Aorta (tissue), 5 donors: Measurements from ENCODE around the gene FIGLA. TPM values are rescaled to one million over a fixed set of nuclear protein-coding genes. Genes with fewer than 3 reads are reported as not detected.
A peak's percentile ranks its signal among the peaks of the same experiment; 100 is the strongest.

Experiments used
- ATAC-seq: fragments of 200-7000 bp; cut with Tn5 transposase; one replicate; pipeline ENCODE4 v1.9.1; 2022; ENCODE audit warnings: moderate library complexity; ENCODE audit not compliant: low FRiP score
- DNase-seq, 2 donors: peaks; one replicate each; pipeline ENCODE4 v3.0.0-alpha.2; 2020
- H3K27ac ChIP-seq, 2 donors: one replicate each; pipeline ENCODE4 v1.5.1; 2013; ENCODE audit warnings: low read length in 2 of 2, mild to moderate bottlenecking in 2 of 2, moderate library complexity in 2 of 2, control low read depth in 1 of 2, inconsistent platforms in 1 of 2, low read depth in 1 of 2
- H3K27me3 ChIP-seq, 2 donors: one replicate each; pipeline ENCODE4 v1.6.1; 2013; ENCODE audit warnings: control low read depth in 1 of 2, low read length in 1 of 2, mild to moderate bottlenecking in 1 of 2, moderate library complexity in 1 of 2; ENCODE audit not compliant: insufficient read depth in 2 of 2, control insufficient read depth in 1 of 2
- H3K36me3 ChIP-seq, 2 donors: one replicate each; pipeline ENCODE4 v1.6.1; 2013; ENCODE audit warnings: control low read depth in 1 of 2, low read length in 1 of 2, mild to moderate bottlenecking in 1 of 2; ENCODE audit not compliant: insufficient read depth in 2 of 2, control insufficient read depth in 1 of 2
- H3K4me1 ChIP-seq, 2 donors: one replicate each; pipeline ENCODE4 v1.6.1; 2013; ENCODE audit warnings: low read length in 2 of 2, control low read depth in 1 of 2, mild to moderate bottlenecking in 1 of 2, moderate library complexity in 1 of 2; ENCODE audit not compliant: insufficient read depth in 2 of 2, control insufficient read depth in 1 of 2
- H3K4me3 ChIP-seq, 2 donors: one replicate each; pipeline ENCODE4 v1.5.1; 2013; ENCODE audit warnings: low read length in 2 of 2, control low read depth in 1 of 2, mild to moderate bottlenecking in 1 of 2
- H3K9me3 ChIP-seq: one replicate; pipeline ENCODE4 v1.6.1; 2013; ENCODE audit warnings: mild to moderate bottlenecking, low read length; ENCODE audit not compliant: control insufficient read depth
- WGBS, 2 donors: extraction: QIAGEN DNeasy Blood & Tissue Kit; methylation state at CpG; one replicate each; pipeline ENCODE4 v1.1.7; 2013; 5-methylcytosine and 5-hydroxymethylcytosine counted together
- intact Hi-C, 2 donors: fragments of 100-400 bp; cut with DNase I; formaldehyde crosslinking; loops; one replicate each; pipeline versions ENCODE4 v1.14.2 to v1.15.0; 2022
- long read RNA-seq, 2 donors: library from polyadenylated mRNA; unstranded; transcript quantifications; one replicate each; pipeline ENCODE4 v2.0.0, GENCODE V29; 2020 to 2021
- polyA plus RNA-seq, 2 donors: library from polyadenylated mRNA; stranded (reverse); fragments of 200-250 nt; gene quantifications; one replicate each; pipeline ENCODE4 v1.2.3, GENCODE V29; 2013
- total RNA-seq, 2 donors: library from RNA; stranded (reverse); fragmentation: NEBNext Ultra II Directional; extraction: Animal tissue kit (Norgen Biotek cat#: 25700); gene quantifications; one replicate each; pipeline ENCODE4 v1.2.1, GENCODE V29; 2021
- donor health status: healthy with polysubstance abuse.
- donor health status: Bipolar disorder and iron deficiency.
- donor health status: DM: no; HTN: no; CAD: no.
- donor health status: DM: no; HTN: no; CAD: no.
- donor health status: DM: yes; HTN: yes; CAD: no.

The FIGLA gene, protein sequence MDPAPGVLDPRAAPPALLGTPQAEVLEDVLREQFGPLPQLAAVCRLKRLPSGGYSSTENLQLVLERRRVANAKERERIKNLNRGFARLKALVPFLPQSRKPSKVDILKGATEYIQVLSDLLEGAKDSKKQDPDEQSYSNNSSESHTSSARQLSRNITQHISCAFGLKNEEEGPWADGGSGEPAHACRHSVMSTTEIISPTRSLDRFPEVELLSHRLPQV
- total RNA-seq (not detected), polyA plus RNA-seq (not detected)
- long read RNA-seq, donor 1, result 0 reads
- long read RNA-seq, donor 2, result 0 reads

DNA sequence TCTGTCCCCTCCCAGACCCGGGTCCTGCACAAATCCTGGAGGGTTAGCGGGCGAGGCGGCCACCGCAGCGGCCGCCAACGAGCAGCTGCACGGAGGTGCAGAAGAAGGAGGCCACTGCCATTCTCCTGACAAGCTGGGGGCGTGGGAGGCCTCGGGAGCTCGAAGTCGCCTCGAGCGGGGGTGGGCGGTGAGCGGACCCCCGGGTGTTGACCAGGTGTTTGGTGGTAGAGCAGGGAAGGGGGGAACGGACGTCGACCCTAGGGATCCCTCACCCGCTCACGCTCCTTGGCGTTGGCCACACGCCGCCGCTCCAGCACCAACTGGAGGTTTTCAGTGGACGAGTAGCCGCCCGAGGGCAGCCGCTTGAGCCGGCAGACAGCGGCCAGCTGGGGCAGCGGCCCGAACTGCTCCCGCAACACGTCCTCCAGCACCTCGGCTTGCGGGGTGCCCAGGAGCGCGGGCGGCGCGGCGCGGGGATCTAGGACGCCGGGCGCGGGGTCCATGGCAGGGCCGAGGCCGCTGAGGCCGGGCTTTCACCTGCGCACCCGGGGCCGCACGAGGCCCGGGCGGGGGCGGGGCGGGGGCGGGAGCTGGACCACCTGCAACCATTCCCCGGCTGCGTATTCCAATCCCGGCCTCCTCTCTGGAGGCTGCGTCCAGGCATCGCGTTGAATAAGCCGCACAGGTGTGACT, at the start of gene FIGLA:
Gene FIGLA, minus strand, starts transcription at position 508 of the 693 bp plus-strand sequence. Its CDS starts 5 bp downstream, at position 503.
- intact Hi-C loops, result no loop called here
- DNase-seq (no peak), ATAC-seq (peak; percentile 40)
- WGBS, 2 donors, result 3 to 4% methylated on average over 32 to 69 of the region's 69 CpGs
- H3K4me3 ChIP-seq, result peak within 1 kb of the TSS in 1 of 2 donors; percentile 1
- peaks cover 0 to 1% of the 10 kb centered on the region in 2 donors for H3K27me3 ChIP-seq
- H3K36me3 ChIP-seq, result no peaks in the 10 kb centered on the region
- H3K9me3 ChIP-seq, result peaks cover 1% of the 10 kb centered on the region
- H3K4me1 ChIP-seq, result no peaks in the 10 kb centered on the region
- H3K27ac ChIP-seq, result no peak within 1 kb of the TSS

DNA sequence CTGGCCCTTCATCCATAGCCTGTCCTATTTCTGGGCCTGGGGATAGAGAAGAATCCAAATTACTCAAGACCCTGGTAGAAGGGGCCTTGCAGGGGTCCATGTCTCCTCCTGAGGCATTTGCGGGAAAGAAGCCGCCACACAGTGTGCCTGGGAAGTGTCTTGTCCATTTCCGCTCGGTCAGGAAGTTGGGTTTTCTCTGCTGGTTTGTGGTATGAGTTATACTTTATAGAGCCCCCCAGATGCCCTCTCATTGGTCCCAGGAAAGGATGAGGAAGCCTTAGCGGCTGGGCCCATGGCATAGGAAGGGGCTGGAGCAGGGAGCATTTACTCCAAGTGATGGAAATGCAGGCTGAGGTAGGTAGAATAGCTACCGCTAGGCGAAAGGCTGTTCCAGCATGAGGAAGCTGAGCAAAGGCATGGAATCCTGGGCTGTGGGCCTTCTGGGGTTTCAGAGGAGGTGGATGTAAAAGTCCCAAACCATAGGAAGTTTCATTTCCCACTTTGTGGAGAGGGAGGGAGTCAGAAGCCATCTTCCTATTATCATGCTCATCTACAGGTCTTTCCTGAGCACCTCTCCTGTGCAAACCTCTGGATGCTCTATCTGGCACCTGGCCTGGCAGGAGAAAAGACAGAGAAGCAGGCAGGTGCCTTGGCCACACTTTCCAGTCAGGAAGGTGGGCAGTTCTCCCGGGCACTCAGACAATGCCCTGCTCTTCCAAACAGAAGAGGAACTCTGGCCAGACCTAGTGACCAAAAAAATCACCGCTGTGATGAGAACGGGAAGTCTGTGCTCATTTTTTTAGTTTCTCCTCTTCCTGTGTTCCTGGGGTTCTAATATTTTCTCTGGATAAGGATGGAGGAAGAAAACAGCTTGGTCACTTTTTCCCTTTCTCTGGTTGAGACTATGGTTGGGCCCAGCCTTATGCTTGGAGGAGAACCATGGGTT, 47.8 kb upstream of the FIGLA start:
- ATAC-seq (no peak), DNase-seq (no peak)
- WGBS, 2 donors, result 86 to 88% methylated on average over 10 of the region's 10 CpGs
- H3K9me3 ChIP-seq, result no peaks in the 10 kb centered on the region
- H3K36me3 ChIP-seq, result no peaks in the 10 kb centered on the region
- intact Hi-C loops, result loop anchor here in 1 of 2 donors (2.0 kb wide), 1 partner anchor 27 kb away; no protein-coding TSS in a partner anchor
- no peaks in the 10 kb centered on the region for H3K4me1 ChIP-seq
- no peak overlapping the region for H3K27ac ChIP-seq
- H3K27me3 ChIP-seq, result no peaks in the 10 kb centered on the region
- no peak overlapping the region for H3K4me3 ChIP-seq

DNA sequence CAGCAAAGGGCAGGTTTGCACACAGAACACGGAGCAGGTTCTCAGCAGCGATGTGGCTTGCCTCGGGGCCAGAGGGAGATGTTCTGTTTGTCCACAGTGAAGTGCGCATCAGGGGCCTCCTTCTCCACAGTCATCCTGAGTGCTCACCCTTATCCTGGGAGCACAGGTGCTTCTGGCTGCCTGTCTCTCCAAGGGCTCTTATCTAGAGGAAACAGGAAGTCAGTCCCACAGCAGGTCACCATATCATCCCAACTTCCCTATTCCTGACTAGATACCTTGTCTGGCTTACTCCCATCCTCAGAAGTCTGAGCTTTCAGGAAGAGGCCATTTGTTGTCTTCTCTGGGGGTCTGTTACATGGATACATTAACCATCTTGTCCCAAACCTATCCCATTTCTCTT, 45.2 kb upstream of the FIGLA start, which contains the start of gene CD207:
Gene CD207, minus strand, starts transcription at position 174 of the 400 bp plus-strand sequence. Its CDS starts 40 bp downstream, at position 134.
- Histone ChIP-seq H3K9me3 (no peaks in the 10 kb centered on the region), H3K4me1 (no peaks in the 10 kb centered on the region), H3K36me3 (no peaks in the 10 kb centered on the region), H3K27ac (no peak within 1 kb of the TSS), H3K27me3 (no peaks in the 10 kb centered on the region), H3K4me3 (no peak within 1 kb of the TSS)
- ATAC-seq, result no peak
- intact Hi-C loops, result no loop called here
- WGBS, 2 donors, result 90% methylated on average over 4 of the region's 4 CpGs
- DNase-seq, result no peak

DNA sequence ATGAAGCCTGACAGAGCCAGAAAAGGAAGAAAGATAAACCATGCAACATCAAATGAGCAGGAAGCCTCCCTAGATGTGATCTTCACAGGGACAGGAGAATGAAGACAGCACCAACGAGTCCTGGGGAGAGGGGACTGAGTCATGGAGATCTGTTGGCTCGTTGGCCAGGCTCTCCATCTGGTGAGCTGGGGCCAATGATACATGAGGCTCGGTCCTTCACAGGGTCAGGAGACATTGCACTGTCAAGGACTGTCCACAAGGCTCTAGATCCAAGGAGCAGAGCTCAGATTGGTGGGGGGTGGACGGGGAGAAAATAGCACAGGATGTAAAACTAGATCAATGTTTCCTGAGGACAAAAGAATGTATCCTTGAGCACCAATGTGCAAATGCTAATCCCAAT, 44.4 kb upstream of the FIGLA start:
- DNase-seq (no peak), ATAC-seq (no peak)
- Histone ChIP-seq H3K27ac (no peak overlapping the region), H3K4me1 (no peaks in the 10 kb centered on the region), H3K27me3 (no peaks in the 10 kb centered on the region), H3K4me3 (no peak overlapping the region), H3K9me3 (no peaks in the 10 kb centered on the region), H3K36me3 (no peaks in the 10 kb centered on the region)
- 72 to 73% methylated on average over 4 of the region's 4 CpGs for WGBS, 2 donors
- intact Hi-C loops, result no loop called here

DNA sequence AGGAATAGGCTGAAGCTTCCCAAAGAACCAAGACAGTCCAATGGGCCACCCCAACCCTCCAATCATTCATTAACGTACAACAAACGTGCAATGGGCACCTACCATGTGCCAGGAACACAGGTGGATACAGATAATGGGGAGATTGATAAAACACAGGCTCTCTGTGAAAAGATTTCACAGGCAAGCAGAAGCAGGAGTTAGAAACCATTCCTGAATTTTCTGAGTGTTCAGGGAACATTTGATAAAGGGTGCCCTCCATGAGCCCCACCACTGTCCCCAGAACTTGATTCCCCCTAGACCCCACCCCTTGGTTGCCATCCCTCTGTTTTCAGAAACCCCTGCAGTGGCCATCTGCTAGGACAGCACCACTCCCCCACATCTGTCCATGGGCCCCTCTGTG, 43.7 kb upstream of the FIGLA start:
- 78 to 82% methylated on average over 2 of the region's 2 CpGs for WGBS, 2 donors
- no peak overlapping the region for H3K4me3 ChIP-seq
- no peak overlapping the region for H3K27ac ChIP-seq
- DNase-seq (no peak), ATAC-seq (no peak)
- no peaks in the 10 kb centered on the region for H3K9me3 ChIP-seq
- H3K4me1 ChIP-seq, result no peaks in the 10 kb centered on the region
- no peaks in the 10 kb centered on the region for H3K36me3 ChIP-seq
- intact Hi-C loops, result no loop called here
- no peaks in the 10 kb centered on the region for H3K27me3 ChIP-seq

DNA sequence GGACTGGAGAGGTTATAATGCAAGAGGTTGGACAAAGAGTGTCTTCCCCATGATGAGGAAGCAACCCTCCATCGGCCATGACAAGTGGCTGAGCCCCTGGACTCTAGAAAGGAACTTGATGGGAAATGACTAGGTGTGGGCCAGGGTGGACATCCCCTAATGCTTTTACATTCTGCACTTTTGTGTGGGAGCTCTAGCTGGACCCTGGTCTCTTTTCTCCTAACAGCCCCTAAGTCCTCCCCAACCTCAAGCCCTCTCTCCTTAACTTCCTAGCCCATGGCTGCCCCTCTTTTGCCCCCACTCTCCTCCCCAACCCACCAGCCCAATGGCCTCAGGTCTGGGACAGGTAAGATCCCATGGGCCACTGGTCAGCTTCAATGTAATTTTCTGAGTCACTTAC, 42.8 kb upstream of the FIGLA start:
- Histone ChIP-seq H3K27ac (no peak overlapping the region), H3K4me1 (no peaks in the 10 kb centered on the region), H3K9me3 (no peaks in the 10 kb centered on the region), H3K27me3 (no peaks in the 10 kb centered on the region), H3K4me3 (no peak overlapping the region), H3K36me3 (no peaks in the 10 kb centered on the region)
- no peak for ATAC-seq
- DNase-seq, result no peak
- intact Hi-C loops, result no loop called here
- 77 to 88% methylated on average over 1 of the region's 1 CpG for WGBS, 2 donors

DNA sequence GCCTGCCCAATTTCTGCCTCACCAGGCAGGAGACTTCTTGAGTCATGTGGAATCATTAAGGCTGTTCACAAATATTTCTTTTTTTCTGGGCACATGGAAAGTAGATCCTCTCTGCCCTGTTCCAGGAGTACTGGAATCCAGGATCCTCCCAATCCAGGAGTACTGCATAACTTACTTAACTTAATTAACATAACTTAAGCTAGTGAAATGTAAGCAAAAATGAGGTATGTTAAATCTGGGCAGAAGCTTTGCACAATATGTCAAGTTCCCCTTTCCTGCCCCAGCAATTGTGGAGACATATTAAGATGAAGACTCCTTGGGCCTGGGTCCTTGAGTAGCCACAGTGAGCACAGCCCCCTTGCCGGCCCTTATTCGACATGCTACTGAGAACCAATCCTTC, 41.9 kb upstream of the FIGLA start:
- DNase-seq (no peak), ATAC-seq (no peak)
- Histone ChIP-seq H3K27me3 (no peaks in the 10 kb centered on the region), H3K36me3 (no peaks in the 10 kb centered on the region), H3K27ac (no peak overlapping the region), H3K4me3 (no peak overlapping the region), H3K4me1 (no peaks in the 10 kb centered on the region), H3K9me3 (no peaks in the 10 kb centered on the region)
- 92 to 95% methylated on average over 2 of the region's 2 CpGs for WGBS, 2 donors
- intact Hi-C loops, result no loop called here

DNA sequence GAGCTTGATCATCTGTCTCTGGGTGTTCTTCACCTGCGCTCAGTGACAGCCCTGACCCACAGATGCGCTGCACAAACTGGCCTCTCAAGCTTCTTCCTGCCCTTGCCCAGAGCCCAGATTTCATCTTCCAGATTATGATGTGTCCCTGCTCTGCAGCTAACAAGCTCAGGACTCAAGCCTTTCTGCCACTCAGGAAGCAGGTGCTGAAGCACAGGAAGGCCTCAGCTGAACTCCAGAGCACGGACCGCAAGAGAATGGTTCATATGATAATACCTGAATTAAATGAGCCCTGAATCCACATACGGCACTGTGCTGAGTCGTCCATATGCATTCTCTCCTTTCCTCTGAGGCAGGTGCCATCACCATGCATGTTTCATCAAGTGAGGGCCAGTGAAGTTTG, 41.4 kb upstream of the FIGLA start:
- DNase-seq (no peak), ATAC-seq (no peak)
- Histone ChIP-seq H3K4me1 (no peaks in the 10 kb centered on the region), H3K9me3 (no peaks in the 10 kb centered on the region), H3K4me3 (no peak overlapping the region), H3K36me3 (no peaks in the 10 kb centered on the region), H3K27me3 (no peaks in the 10 kb centered on the region), H3K27ac (no peak overlapping the region)
- WGBS, 2 donors, result 92% methylated on average over 6 of the region's 6 CpGs
- intact Hi-C loops, result no loop called here
